ENCODE data around the gene PIGL.
A peak's percentile ranks its signal among the peaks of the same experiment; 100 is the strongest.
"Not testable (repeated sequence)": the region's sequence is repeated elsewhere in the genome, so short reads cannot be mapped to it uniquely, and the experiment has no call there.

Gene PIGL

DNA sequence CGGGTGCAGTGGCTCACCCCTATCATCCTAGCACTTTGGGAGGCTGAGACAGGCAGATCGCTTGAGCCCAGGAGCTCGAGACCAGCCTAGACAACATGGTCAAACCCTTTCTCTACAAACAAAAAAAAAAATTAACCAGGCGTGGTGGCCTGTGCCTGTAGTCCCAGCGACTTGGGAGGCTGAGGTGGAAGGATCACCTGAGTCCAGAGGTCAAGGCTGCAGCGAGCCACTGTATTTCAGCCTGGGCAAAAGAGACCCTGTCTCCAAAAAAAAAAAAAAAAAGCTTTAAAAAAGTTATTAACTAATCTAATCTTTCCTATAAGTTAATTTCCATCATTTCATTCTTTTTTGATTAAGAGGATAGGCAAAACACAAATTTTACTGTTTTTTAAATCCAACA is 4.2 kb upstream of the PIGL start:
- Mint-ChIP-seq H3K36me3 (peaks cover 3% of the 10 kb centered on the region), H3K27ac (peak overlapping the region; percentile 29)

DNA sequence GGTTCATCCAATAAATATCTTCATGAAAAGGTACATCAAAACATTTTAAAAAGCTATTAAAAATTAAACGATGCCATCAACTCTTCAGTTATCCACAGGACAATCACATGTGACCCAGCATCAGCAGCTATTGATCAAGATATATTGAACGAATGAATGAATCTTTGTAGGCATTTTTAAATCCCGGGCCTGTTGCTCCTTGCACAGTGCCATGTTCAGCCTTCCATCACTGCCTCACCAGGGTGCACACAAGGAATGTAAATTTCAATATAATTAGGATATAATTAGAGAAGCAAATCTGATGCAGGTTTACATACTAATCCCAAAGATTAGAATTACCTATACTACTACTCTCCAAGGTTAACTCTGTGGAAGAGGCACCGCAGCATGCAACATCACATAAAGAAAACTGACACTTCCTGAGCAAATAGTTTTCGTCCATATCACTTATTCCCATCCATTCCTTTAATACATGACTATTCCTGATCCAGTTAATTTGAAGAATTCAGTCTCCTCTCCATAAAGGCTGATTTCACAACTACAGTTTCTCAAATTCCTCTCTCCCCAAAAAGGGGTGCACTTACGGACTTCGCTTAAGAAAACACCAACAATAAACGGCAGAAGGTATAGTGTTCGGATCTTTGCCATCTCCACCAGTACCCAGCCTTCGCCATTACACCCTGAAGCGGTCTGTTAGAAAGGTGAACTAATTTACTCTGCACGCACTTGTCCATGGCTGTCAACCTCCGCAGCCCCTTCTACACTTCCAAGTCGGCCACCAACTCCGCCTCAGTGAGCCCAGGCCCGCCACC is 2.6 kb upstream of the PIGL start:
- Mint-ChIP-seq H3K36me3 (peaks cover 3% of the 10 kb centered on the region), H3K27ac (peak overlapping the region; percentile 82), H3K9me3 (ENCODE audit: low read depth) (no peaks in the 10 kb centered on the region), H3K4me1 (ENCODE audit: low read depth) (peaks cover 52% of the 10 kb centered on the region), H3K4me3 (peak overlapping the region; percentile 96), H3K27me3 (no peaks in the 10 kb centered on the region)

More for the DNA sequence above, 4.2 kb upstream of the PIGL start:
- H3K27me3 Mint-ChIP-seq, result no peaks in the 10 kb centered on the region
- H3K9me3 Mint-ChIP-seq (ENCODE audit: low read depth), result no peaks in the 10 kb centered on the region
- H3K4me3 Mint-ChIP-seq, result peak overlapping the region; percentile 47
- peaks cover 50% of the 10 kb centered on the region for H3K4me1 Mint-ChIP-seq (ENCODE audit: low read depth)

GRCh38 chr17:16215002-16215272 is 2.1 kb upstream of the PIGL start:
- peaks cover 3% of the 10 kb centered on the region for H3K36me3 Mint-ChIP-seq
- peaks cover 52% of the 10 kb centered on the region for H3K4me1 Mint-ChIP-seq (ENCODE audit: low read depth)
- H3K9me3 Mint-ChIP-seq (ENCODE audit: low read depth), result no peaks in the 10 kb centered on the region
- H3K27ac Mint-ChIP-seq, result peak overlapping the region; percentile 82
- H3K27me3 Mint-ChIP-seq, result no peaks in the 10 kb centered on the region
- peak overlapping the region; percentile 96 for H3K4me3 Mint-ChIP-seq

- H3K4me3 Mint-ChIP-seq, result peak within 1 kb of the TSS; percentile 98
- H3K27me3 Mint-ChIP-seq, result no peaks in the 10 kb centered on the region
- no peaks in the 10 kb centered on the region for H3K9me3 Mint-ChIP-seq (ENCODE audit: low read depth)
- peak within 1 kb of the TSS; percentile 87 for H3K27ac Mint-ChIP-seq
- H3K4me1 Mint-ChIP-seq (ENCODE audit: low read depth), result peaks cover 50% of the 10 kb centered on the region
- peaks cover 3% of the 10 kb centered on the region for H3K36me3 Mint-ChIP-seq
These were observed 1.6 kb upstream of the PIGL start, which contains the start of gene NCOR1 for GRCh38 chr17:16215273-16215964. Gene NCOR1, minus strand, starts transcription at chr17:16215534. Its CDS starts 20,965 bp downstream, at chr17:16194569.

DNA sequence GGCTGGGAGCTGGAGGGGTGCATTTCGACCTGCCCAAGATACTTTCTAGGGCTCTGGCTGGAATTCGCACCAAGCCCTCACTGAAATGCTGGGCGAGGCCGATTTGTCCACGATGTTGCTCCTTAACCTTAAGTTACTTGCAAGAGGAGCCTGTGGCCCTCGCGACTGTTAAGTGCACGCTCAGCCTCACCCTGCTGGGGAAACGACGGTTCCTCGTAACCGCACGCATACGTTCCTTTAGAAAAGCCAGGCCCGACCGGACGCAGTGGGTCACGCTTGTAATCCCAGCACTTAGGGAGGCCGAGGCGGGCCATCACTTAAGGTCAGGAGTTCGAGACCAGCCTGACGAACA is 1.1 kb upstream of the PIGL start:
- H3K36me3 Mint-ChIP-seq, result peaks cover 3% of the 10 kb centered on the region
- peak overlapping the region; percentile 87 for H3K27ac Mint-ChIP-seq
- H3K4me3 Mint-ChIP-seq, result peak overlapping the region; percentile 98
- H3K4me1 Mint-ChIP-seq (ENCODE audit: low read depth), result peaks cover 47% of the 10 kb centered on the region
- H3K27me3 Mint-ChIP-seq, result no peaks in the 10 kb centered on the region
- H3K9me3 Mint-ChIP-seq (ENCODE audit: low read depth), result no peaks in the 10 kb centered on the region

DNA sequence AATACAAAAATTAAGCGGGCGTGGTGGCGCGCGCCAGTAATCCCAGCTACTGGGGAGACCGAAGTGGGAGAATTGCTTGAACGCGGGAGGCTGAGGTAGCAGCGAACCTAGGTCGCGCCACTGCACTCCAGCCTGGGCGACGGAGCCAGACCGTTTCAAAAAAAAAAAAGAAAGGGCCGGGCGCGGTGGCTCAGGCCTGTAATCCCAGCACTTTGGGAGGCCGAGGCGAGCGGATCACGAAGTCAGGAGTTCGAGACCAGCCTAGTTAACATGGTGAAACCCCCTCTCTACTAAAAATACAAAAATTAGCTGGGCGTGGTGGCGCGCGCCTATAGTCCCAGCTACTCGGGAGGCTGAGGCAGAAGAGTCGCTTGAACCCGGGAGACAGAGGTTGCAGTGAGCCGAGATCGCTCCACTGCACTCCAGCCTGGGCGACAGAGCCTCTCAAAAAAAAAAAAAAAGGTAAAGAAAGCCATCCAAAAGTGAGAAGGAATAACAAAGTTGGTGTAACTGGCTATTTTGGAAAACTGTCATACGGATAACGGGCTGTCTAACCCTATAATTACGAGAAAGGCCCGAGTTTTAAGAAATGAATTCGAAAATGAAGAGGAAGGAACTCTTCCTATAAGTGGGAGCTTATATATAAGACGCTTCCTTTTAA is 539 bp upstream of the PIGL start:
- peak overlapping the region; percentile 98 for H3K4me3 Mint-ChIP-seq
- not testable (repeated sequence) for H3K36me3 Mint-ChIP-seq; H3K27me3 Mint-ChIP-seq; H3K9me3 Mint-ChIP-seq (ENCODE audit: low read depth)
- H3K4me1 Mint-ChIP-seq (ENCODE audit: low read depth), result peaks cover 45% of the 10 kb centered on the region
- H3K27ac Mint-ChIP-seq, result peak overlapping the region; percentile 99

- Mint-ChIP-seq H3K4me3 (no peak overlapping the region), H3K27ac (no peak overlapping the region), H3K4me1 (ENCODE audit: low read depth) (peaks cover 32% of the 10 kb centered on the region)
These were observed 5.4 kb downstream of the PIGL start for GRCh38 chr17:16222406-16222805.

GRCh38 chr17:16229912-16230561 is 13.0 kb downstream of the PIGL start:
- not testable (repeated sequence) for H3K9me3 Mint-ChIP-seq (ENCODE audit: low read depth); H3K27me3 Mint-ChIP-seq
- Mint-ChIP-seq H3K36me3 (peaks cover 13% of the 10 kb centered on the region), H3K4me1 (ENCODE audit: low read depth) (peaks cover 29% of the 10 kb centered on the region), H3K4me3 (peak overlapping the region; percentile 49), H3K27ac (peak overlapping the region; percentile 76)

More at GRCh38 chr17:16222406-16222805, 5.4 kb downstream of the PIGL start:
- Mint-ChIP-seq H3K27me3 (no peaks in the 10 kb centered on the region), H3K36me3 (peaks cover 3% of the 10 kb centered on the region), H3K9me3 (ENCODE audit: low read depth) (no peaks in the 10 kb centered on the region)

GRCh38 chr17:16232391-16232790 is 15.4 kb downstream of the PIGL start:
- Mint-ChIP-seq H3K27ac (peak overlapping the region; percentile 42), H3K27me3 (no peaks in the 10 kb centered on the region), H3K9me3 (ENCODE audit: low read depth) (no peaks in the 10 kb centered on the region), H3K4me1 (ENCODE audit: low read depth) (peaks cover 21% of the 10 kb centered on the region), H3K36me3 (peaks cover 17% of the 10 kb centered on the region), H3K4me3 (no peak overlapping the region)

GRCh38 chr17:16239931-16240330 is 22.9 kb downstream of the PIGL start:
- Mint-ChIP-seq H3K36me3 (peaks cover 8% of the 10 kb centered on the region), H3K4me1 (ENCODE audit: low read depth) (peaks cover 8% of the 10 kb centered on the region), H3K4me3 (no peak overlapping the region), H3K9me3 (ENCODE audit: low read depth) (no peaks in the 10 kb centered on the region), H3K27me3 (no peaks in the 10 kb centered on the region), H3K27ac (no peak overlapping the region)

DNA sequence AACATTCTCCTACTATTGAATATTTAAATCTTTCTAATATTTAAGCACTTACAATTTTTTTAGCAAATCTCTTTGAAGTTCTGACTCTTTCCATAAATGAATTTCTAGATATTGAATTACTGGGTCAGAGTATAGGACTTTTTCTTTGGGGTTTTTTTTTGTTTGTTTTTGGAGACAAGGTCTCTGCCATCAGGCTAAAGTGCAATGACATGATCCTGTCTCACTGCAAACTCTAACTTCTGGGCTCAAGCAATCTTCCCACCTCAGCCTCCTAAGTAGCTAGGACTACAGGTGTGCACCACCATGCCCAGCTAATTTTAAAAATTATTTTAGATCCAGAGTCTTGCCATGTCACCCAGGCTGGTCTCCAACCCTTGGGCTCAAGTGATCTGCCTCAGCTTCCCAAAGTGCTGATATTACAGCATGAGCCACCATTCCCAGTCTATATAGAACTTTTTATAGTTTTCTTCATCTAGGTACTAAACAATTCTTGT is 24.9 kb downstream of the PIGL start:
- no peaks in the 10 kb centered on the region for H3K9me3 Mint-ChIP-seq (ENCODE audit: low read depth)
- H3K36me3 Mint-ChIP-seq, result peaks cover 4% of the 10 kb centered on the region
- H3K27me3 Mint-ChIP-seq, result no peaks in the 10 kb centered on the region
- no peak overlapping the region for H3K4me3 Mint-ChIP-seq
- H3K27ac Mint-ChIP-seq, result no peak overlapping the region
- peaks cover 8% of the 10 kb centered on the region for H3K4me1 Mint-ChIP-seq (ENCODE audit: low read depth)

GRCh38 chr17:16243385-16243784 is 26.4 kb downstream of the PIGL start:
- no peak overlapping the region for H3K27ac Mint-ChIP-seq
- H3K36me3 Mint-ChIP-seq, result peaks cover 9% of the 10 kb centered on the region
- no peak overlapping the region for H3K4me3 Mint-ChIP-seq
- no peaks in the 10 kb centered on the region for H3K9me3 Mint-ChIP-seq (ENCODE audit: low read depth)
- no peaks in the 10 kb centered on the region for H3K27me3 Mint-ChIP-seq
- peaks cover 8% of the 10 kb centered on the region for H3K4me1 Mint-ChIP-seq (ENCODE audit: low read depth)

GRCh38 chr17:16243801-16244567 is 27.0 kb downstream of the PIGL start:
- Mint-ChIP-seq H3K9me3 (ENCODE audit: low read depth) (no peaks in the 10 kb centered on the region), H3K4me1 (ENCODE audit: low read depth) (peaks cover 8% of the 10 kb centered on the region), H3K27ac (no peak overlapping the region), H3K27me3 (no peaks in the 10 kb centered on the region), H3K4me3 (no peak overlapping the region), H3K36me3 (peaks cover 12% of the 10 kb centered on the region)

DNA sequence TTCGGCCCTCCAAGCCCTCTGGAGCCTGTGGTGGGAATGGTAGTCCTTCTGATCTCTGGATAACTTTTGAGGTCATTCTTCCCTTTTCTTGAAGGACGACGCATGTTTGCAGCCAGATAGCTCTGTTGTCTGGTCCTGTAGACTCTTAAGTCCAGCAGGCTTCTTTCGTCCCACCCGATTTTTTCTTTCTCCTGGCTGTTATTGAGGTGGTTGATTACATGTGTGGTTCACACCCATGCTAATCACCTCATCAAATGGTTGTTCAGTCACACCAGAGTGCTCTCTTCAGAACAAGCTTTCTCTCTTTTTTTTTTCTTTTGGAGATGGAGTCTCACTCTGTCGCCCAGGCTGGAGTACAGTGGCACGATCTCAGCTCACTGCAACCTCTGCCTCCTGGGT is 30.6 kb downstream of the PIGL start:
- Mint-ChIP-seq H3K27me3 (no peaks in the 10 kb centered on the region), H3K27ac (no peak overlapping the region), H3K36me3 (peaks cover 15% of the 10 kb centered on the region), H3K4me1 (ENCODE audit: low read depth) (peaks cover 12% of the 10 kb centered on the region), H3K4me3 (no peak overlapping the region), H3K9me3 (ENCODE audit: low read depth) (no peaks in the 10 kb centered on the region)
